NCI-H2107 (cell line): ENCODE data around the gene DGKD.

ENCODE experiments used
- DNase-seq: peaks from one replicate; lab custom pipeline; 2025; lab: John Stamatoyannopoulos, UW

The DGKD gene

GRCh38 chr2:233411162-233411561 is 56.9 kb downstream of the DGKD start:
- DNase-seq, result no peak

GRCh38 chr2:233412405-233412804 is 58.1 kb downstream of the DGKD start:
- no peak for DNase-seq

GRCh38 chr2:233413046-233413445 is 58.8 kb downstream of the DGKD start:
- DNase-seq, result no peak

GRCh38 chr2:233413559-233414272 is 59.4 kb downstream of the DGKD start:
- DNase-seq, result peak; percentile 9

GRCh38 chr2:233414273-233414654 is 60.0 kb downstream of the DGKD start:
- no peak for DNase-seq

- no peak for DNase-seq
Measured at GRCh38 chr2:233414777-233415570, 60.7 kb downstream of the DGKD start.

- DNase-seq, result no peak
Measured at GRCh38 chr2:233416199-233416598, 61.9 kb downstream of the DGKD start.

GRCh38 chr2:233416706-233417105 is 62.4 kb downstream of the DGKD start:
- no peak for DNase-seq

- DNase-seq, result no peak
Measured at GRCh38 chr2:233417282-233417681, 63.0 kb downstream of the DGKD start.

GRCh38 chr2:233418052-233418760 is 63.9 kb downstream of the DGKD start:
- DNase-seq, result no peak

- DNase-seq, result no peak
Measured at GRCh38 chr2:233418761-233419546, 64.7 kb downstream of the DGKD start.

- no peak for DNase-seq
Measured at GRCh38 chr2:233419602-233420391, 65.5 kb downstream of the DGKD start.

GRCh38 chr2:233421091-233421816 is 67.0 kb downstream of the DGKD start:
- DNase-seq, result no peak

GRCh38 chr2:233422050-233422639 is 67.9 kb downstream of the DGKD start:
- DNase-seq, result peak; percentile 26

GRCh38 chr2:233422649-233423551 is 68.6 kb downstream of the DGKD start:
- DNase-seq, result no peak

- no peak for DNase-seq
Measured at GRCh38 chr2:233423552-233423860, 69.2 kb downstream of the DGKD start.

- no peak for DNase-seq
Measured at GRCh38 chr2:233424154-233424951, 70.1 kb downstream of the DGKD start.

- no peak for DNase-seq
Measured at GRCh38 chr2:233426619-233427342, 72.5 kb downstream of the DGKD start.
